GM19397 (cell line): ENCODE data around the gene BCAS3.

Experiments
- ATAC-seq: cut with Tn5 transposase; IDR thresholded peaks from one replicate; pipeline ENCODE4 v1.9.1; 2021; ENCODE audit warnings: mild to moderate bottlenecking, moderate library complexity; ENCODE audit not compliant: unreplicated experiment

The BCAS3 gene

GRCh38 chr17:61326330-61326729 is 648.7 kb downstream of the BCAS3 start:
- no peak for ATAC-seq

DNA sequence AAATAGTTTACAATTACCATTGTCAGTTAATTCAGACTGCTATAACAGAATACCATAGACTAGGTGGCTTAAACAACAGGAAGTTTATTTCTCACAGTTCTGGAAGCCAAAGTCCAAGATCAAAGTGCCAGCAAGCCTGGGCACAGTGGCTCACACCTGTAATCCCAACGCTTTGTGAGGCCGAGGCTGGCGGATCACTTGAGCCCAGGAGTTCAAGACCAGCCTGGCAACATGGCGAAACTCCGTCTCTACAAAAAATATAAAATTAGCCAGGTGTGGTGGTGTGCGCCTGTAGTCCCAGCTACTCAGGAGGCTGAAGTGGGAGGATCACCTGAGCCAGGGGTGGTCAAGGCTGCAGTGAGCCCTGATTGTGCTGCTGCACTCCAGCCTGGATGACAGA is 650.7 kb downstream of the BCAS3 start:
- no peak for ATAC-seq

DNA sequence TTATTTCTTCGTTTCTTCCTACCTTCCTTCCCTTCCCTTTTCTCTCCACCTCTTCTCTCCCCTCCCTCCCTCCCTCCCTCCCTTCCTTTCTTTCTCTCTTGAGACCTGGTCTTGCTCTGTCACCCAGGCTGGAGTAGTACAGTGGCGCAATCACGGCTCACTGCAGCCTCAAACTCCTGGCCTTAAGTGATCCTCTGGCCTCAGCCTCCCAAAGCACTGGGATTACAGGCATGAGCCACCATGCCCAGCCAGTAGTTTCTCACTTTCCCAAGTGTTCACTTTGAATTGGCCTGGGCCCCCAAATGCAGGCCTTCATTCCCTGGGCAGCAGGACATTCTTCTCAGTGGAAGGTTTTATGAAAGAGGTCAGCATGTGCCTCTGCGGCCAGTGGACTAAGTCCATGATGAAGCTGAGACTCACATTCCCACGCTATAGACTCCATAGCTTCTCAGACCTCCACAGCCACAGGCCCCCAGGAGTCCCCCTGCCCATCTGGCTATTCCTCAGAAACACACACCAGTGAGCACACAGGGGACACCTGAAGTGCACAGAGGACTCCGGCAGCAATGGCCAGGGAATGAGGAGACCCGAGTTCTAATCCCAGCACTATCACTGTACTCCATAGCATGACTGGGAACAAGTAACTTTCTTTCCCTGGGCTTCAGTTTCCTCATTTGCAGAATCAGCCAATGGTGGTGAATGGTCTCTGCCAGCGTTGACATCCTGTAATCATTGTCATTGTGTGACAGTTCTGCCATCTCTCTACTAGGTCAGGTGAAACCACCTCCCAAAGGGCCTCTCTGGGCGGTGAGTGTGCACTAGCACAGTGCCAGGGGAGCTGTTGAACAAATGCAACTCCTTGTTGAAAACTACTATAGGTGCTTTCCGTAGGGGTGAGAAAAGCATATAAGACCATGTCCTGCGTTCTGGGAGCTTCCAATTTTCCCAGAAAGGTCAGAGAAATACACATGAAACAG is 652.8 kb downstream of the BCAS3 start:
- ATAC-seq: no peak

DNA sequence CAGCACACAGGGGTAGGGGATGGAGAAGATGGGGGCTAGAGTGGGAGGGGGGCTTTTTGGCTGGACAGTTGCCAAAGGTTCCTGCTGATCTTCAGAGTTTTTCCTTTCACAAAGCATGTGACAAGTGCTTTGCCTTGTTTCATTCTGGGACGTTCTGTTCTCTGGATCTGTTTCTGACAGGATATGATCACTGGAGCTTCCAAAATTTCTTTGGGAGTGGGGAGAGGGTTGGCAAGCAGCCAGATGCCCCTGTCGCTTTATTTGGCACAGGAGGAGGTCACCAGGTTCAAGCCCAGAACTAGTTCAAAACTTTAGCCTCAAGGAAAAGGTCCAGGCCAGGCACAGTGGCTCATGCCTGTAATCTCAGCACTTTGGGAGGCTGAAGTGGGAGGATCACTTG is 653.5 kb downstream of the BCAS3 start:
- no peak for ATAC-seq

GRCh38 chr17:61331886-61332285 is 654.2 kb downstream of the BCAS3 start:
- no peak for ATAC-seq

DNA sequence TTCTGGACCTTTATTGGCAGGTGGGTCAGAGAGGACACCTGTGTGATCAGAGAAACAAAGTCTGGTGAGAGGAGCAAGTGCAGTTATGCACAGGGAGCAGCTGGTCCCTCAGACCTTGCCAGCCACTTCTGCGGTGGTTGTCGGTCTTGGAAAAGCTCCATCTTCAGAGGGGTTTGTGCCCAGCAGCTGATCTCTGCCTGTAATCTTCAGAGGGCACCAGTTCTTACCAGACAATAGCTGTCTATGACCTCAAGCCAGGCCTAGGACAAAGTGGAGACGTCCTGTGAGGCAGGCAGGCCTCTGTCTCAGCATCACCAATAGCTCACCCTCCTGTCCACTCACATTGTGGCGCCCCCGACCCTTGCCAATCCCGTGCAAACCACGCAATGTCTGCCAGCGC is 655.5 kb downstream of the BCAS3 start:
- no peak for ATAC-seq

DNA sequence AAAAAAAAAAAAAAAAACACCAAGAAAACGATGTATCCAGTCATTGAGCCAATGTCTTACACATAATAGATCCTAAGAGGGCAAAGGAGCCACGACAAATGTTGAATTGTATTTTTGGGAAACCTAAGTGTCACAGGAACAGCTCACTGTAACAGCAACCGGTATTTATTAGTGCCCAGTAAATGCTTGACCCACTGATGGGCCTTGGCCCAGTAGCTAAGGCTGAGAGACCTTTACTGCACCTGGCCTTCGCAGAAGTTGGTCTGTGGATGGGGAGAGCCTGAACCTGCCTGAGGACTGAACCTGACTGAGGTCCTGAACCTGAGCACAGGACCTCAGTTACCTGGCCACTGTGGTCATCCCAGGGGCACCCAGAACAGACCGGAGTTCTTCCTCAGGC is 657.0 kb downstream of the BCAS3 start:
- ATAC-seq: no peak

GRCh38 chr17:61335105-61335844 is 657.6 kb downstream of the BCAS3 start:
- ATAC-seq: no peak

DNA sequence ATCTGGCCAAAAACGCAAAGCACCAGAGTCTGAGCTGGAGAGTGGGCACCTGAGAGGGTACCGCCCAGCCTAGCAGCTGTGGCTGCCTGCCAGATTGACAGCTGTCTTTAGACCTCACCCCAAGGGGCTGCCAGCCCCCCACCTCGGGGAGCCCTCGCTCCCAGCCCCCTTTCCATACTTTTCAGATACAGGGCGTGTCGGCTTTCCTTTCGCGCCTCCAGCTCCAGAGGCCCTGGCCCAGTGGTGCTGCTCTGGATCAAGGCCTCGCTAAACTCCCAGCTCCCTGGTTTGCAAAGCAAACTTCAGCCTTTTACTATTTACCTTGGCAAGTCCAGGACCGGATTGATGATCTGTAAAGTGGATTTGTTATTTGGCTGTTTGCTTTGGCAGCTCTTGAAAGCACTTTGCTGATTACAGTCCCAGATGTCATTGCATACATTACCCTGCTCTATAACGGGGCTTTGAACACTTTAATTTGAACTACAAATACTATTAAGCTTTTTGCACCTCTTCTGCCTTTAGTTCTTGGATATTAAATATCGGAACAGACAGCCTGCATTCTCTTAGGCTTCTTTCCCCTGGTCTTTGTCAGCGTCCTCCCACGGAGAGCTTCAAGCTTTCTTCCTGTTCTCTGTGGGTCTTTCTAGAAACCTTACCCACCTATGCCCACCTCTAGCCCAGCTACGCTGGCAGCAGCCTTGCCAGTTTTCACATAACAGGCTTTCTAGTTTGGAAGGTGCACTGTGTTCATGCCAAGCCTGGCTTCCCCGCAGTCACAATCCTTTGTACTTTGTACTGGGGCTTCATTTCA is 658.4 kb downstream of the BCAS3 start:
- no peak for ATAC-seq

DNA sequence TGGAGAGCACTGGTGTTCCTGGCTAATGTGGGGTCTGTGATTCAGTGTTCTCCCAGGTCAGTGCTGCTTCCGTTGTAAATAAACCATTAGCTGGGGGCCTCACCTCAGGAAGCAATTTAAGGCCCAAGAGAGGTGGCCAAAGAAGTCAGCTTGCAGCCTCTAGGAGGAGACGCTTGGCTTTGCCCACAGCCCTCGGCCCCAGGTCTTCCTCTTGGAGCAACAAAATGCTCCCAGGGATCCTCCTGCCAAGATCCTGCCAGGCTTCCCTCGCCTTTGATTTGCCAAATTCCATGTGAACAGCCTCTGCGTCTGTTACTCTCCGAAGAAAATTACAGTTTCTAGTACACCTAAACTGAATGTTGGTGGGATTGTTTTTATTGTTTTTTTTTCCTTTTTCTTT is 659.6 kb downstream of the BCAS3 start:
- no peak for ATAC-seq

DNA sequence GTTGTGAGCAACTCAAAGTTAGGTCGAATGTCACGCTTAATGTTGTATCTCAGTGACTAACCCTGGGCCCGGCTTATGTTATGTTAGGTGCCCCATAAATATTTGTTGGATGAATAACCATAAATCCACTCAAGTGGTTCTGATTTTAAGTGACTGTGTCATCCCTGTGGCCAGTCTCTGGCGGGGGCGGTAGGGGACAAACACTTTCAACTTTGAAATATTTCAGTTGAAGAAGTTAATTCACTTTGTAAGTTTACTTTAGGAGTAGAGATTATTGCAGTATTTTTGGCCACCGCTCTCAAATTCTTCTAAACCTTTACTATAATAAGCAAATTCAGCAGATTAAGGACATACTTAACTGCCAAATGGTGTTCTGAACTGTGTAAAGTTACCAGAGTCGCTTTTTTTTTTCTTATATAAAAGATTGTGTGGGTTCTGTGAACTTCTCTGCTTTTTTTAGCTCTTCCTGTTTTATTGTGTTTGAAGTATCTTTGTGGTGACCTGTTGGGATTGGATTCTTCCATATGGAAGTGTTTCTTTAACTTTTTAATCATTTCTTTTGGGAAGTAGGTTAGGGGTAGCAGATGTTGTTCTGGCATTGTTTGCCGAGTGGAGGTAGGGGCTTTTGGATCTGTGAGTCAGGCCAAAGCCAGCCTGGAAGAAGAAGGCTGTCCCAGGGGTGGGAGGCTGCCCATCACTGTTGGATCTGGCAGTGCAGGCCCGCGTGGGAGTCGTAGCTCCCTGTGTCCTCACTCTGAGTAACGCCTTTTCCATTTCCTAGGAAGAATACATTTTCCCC is 660.5 kb downstream of the BCAS3 start:
- no peak for ATAC-seq

DNA sequence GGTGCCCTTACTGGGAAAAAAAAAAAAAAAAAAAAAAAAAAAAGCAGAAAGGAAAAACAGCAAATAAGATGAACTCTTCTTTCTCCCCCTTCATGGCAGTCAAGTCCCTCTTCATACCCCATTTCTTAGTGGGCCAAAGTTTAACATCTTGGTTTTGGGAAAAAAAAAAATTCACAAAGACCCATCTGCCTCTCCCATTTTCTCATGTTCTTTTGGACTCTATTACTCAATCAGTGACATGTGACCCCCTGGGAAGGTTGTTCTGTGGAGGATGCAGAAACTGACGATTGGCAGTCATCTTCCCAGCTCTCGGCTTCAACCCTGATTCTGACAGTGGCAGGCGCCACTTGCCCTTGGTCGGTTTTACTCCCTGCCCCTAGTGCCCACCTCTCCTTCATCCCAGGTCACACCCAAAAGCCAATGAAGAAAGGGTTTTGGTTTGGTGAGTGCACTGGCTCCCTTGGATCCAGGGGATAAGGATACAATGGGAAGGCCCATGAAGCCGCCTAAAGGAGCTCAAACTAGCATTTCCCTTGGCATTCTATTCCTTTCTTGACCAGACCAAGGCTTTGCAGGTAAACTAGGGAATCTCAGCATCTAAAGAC is 661.3 kb downstream of the BCAS3 start:
- no peak for ATAC-seq

DNA sequence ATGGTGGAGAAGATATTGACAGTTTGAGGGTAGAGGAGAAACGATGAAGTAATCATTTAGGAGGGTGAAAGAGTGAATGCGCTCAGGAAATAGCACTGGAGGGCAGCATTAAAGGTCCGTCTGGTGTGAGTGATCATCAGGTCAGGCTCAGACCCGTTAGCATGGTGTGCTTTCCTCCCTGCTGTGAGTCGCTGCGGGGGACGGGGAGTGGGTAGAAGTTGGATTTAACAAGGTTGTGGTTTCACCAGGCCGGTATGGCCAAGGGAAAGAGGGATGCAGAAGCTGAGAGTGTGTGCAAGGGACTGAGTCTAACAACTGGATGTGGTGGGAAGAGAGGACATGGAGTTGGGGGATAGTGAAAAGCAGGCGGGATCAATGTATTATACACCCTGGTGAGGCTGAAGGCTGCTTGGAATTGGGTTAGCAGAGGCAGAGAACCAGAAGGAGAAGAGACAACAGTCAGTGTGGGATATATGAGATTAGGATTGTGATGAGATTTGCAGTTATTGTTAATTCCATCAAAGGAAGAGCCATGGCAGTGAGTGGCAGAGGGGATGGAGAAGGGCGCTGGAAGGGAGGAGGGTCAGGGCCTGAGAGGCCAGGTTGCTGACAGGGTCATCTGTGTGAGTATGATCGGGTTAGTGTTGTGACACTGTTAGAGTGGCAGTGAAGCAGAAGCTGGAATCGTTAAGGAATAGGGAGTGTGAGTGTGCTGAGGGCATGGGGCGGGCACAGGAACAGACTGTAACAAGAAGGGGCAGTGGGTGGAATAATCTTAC is 663.0 kb downstream of the BCAS3 start:
- no peak for ATAC-seq

- no peak for ATAC-seq
Observed at GRCh38 chr17:61343576-61343975, 665.9 kb downstream of the BCAS3 start.

GRCh38 chr17:61345061-61345460 is 667.4 kb downstream of the BCAS3 start:
- no peak for ATAC-seq

DNA sequence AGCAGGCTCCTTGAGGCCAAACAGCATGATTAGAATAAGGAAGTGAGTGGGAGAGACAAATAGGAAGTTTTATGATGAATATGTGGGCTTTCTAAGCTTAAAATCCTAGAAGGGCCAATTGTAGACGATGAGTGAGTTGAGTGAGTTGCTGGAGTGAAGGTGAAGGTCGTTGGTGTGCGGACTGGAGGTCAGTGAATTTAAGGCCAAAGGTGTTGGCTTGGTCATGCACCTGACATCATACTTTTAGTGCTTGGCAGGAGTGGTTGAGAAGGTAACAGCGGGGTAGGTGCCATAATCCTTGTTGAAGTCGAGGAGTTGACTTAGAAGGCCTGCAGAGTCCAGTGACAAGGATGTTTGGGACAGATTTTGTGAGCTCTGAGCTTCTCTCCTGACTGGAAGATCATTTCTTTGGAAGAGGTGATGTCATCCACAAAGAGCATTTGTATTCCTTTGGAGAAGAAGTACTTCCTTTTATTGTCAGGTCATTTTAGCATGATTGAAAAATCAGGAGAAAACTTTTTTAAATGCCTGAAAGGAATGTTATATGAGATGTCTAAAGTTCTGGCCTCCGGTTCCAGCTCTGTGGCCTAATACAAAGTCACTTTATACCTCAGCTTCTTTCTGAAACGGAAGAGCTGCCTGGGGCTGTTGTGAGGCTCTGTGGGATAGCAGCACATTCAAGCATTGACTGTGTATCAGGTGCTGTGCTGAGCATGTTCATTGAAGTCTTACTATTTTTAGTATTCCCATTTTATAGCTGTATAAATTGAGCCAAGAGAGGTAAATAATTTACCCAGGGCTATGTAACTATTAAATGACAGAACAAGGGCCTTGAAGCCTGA is 668.4 kb downstream of the BCAS3 start:
- ATAC-seq: no peak

GRCh38 chr17:61349350-61349749 is 671.7 kb downstream of the BCAS3 start:
- ATAC-seq: no peak

GRCh38 chr17:61351745-61352407 is 674.2 kb downstream of the BCAS3 start:
- no peak for ATAC-seq
